Left lung (tissue), 10 donors: Measurements from ENCODE around the gene VPS51. TPM values are rescaled to one million over a fixed set of nuclear protein-coding genes. Genes with fewer than 3 reads are reported as not detected.
"Not testable (repeated sequence)": the region's sequence is repeated elsewhere in the genome, so short reads cannot be mapped to it uniquely, and the experiment has no call there.

ENCODE experiments used
- ATAC-seq: fragments of 200-7000 bp; cut with Tn5 transposase; one replicate; pipeline ENCODE4 v1.9.1; 2020; ENCODE audit warnings: moderate library complexity
- DNase-seq, 4 donors: peaks; one replicate each; pipeline ENCODE4 v3.0.0-alpha.2; 2013 to 2020
- H3K27ac ChIP-seq, 2 donors: fragments of 200-600 bp; sonication (generic) in 1 of 2; one replicate each; pipeline versions ENCODE4 v1.5.0 to v1.8.0; 2020 to 2021
- H3K27me3 ChIP-seq, 2 donors: fragments of 200-600 bp; sonication (generic) in 1 of 2; one replicate each; pipeline versions ENCODE4 v1.5.0 to v1.8.0; 2020 to 2021
- H3K36me3 ChIP-seq, 2 donors: fragments of 200-600 bp; sonication (generic) in 1 of 2; one replicate each; pipeline versions ENCODE4 v1.5.0 to v1.8.0; 2020 to 2021
- H3K4me1 ChIP-seq, 2 donors: fragments of 200-600 bp; one replicate each; pipeline ENCODE4 v1.8.0; 2021
- H3K4me3 ChIP-seq, 2 donors: fragments of 200-600 bp; sonication (generic) in 1 of 2; one replicate each; pipeline versions ENCODE4 v1.5.0 to v1.8.0; 2020 to 2021; ENCODE audit warnings: mild to moderate bottlenecking in 1 of 2
- H3K9me3 ChIP-seq, 2 donors: fragments of 200-600 bp; sonication (generic) in 1 of 2; one replicate each; pipeline versions ENCODE4 v1.5.0 to v1.8.0; 2020 to 2021
- CTCF ChIP-seq, 2 donors: fragments of 200-600 bp; sonication (generic) in 1 of 2; IDR thresholded peaks; one replicate each; pipeline versions ENCODE4 v1.5.0 to v1.8.0; 2021; ENCODE audit warnings: antibody characterized with exemption in 2 of 2
- intact Hi-C, 2 donors: fragments of 100-400 bp; cut with DNase I; formaldehyde crosslinking; loops; one replicate each; pipeline versions ENCODE4 v1.11.2 to v1.14.2; 2022
- polyA plus RNA-seq, 6 donors: library from polyadenylated mRNA; unstranded; fragments of 120-200 nt; gene quantifications; one replicate each; pipeline ENCODE4 v1.2.1, GENCODE V29; 2013; ENCODE audit not compliant: insufficient read length in 6 of 6
- total RNA-seq, 2 donors: library from RNA; stranded (reverse); fragmentation: NEBNext Ultra II Directional; extraction: Animal tissue kit (Norgen Biotek cat#: 25700); gene quantifications; one replicate each; pipeline ENCODE4 v1.2.1, GENCODE V29; 2021
- donor health status: DM: no; HTN: yes; CAD: no.
- donor health status: DM: no; HTN: no; CAD: no.

VPS51 gene
- total and polyA plus RNA-seq, 8 donors: 79.4 to 143 (median 108) TPM

- H3K9me3 ChIP-seq: no peaks in the 10 kb centered on the region
- H3K27ac ChIP-seq: no peak overlapping the region
- TF ChIP-seq CTCF (IDR thresholded peaks at IDR 0.05): no peak
- intact Hi-C loops: no loop called here
- H3K4me1 ChIP-seq: peaks cover 23 to 70% of the 10 kb centered on the region in 2 donors
- H3K36me3 ChIP-seq: peaks cover 0 to 38% of the 10 kb centered on the region in 2 donors
- peaks cover 0 to 15% of the 10 kb centered on the region in 2 donors for H3K27me3 ChIP-seq
- H3K4me3 ChIP-seq: peak overlapping the region in 1 of 2 donors; percentile 90
- ATAC-seq (no peak), DNase-seq (no peak)
Measured at GRCh38 chr11:65115361-65116082, 19.5 kb downstream of the VPS51 start.

DNA sequence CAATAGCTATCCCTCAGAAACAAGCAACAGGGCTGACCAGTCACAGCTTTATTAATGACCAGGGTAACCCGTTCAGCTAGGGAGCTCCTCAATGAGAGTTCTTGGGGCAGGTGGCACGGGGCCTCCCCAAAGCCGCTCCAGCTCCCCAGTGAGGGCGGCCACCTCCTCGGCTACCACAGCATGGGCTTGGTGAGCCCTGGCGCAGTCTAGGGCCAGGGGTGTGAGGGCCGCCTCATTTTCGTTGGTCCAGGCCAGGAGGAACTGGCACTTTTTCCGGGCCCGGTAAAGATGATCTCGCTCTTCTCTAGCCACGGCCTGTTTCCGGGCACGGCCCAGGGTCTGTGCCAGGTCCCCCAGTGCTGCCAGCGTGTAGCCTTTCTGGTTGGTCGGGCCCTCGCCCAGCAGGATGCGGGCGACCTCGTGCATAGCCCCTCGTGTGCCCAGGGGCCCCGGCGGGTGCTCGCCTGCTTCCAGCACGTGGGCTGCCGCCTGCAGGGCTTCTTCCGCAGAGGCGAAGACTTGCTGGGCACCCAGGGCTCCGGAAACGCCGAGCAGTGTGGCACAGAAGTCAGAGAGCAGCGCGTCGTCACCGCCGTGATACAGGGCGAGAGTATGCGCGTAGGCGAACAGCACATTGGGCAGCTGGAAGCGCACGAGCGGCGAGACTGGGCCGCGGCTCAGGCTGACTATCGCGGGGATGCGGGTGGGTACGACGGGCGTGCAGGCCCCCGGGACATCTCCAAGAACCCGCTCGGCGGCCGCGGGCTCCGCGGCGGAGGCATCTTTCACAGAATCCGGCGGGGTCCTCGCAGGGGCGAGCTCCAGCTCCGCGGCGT lies 20.6 kb downstream of the VPS51 start:
- H3K36me3 ChIP-seq: peaks cover 0 to 45% of the 10 kb centered on the region in 2 donors
- peak overlapping the region; percentile 81 to 93 for H3K27ac ChIP-seq
- peak in 1 of 4 donors; percentile 85 for DNase-seq
- peak; percentile 11 for ATAC-seq
- intact Hi-C loops: no loop called here
- peaks cover 27 to 70% of the 10 kb centered on the region in 2 donors for H3K4me1 ChIP-seq
- peaks cover 0 to 15% of the 10 kb centered on the region in 2 donors for H3K27me3 ChIP-seq
- H3K4me3 ChIP-seq: peak overlapping the region; percentile 90 to 92
- TF ChIP-seq CTCF (IDR thresholded peaks at IDR 0.05): no peak
- H3K9me3 ChIP-seq: no peaks in the 10 kb centered on the region

DNA sequence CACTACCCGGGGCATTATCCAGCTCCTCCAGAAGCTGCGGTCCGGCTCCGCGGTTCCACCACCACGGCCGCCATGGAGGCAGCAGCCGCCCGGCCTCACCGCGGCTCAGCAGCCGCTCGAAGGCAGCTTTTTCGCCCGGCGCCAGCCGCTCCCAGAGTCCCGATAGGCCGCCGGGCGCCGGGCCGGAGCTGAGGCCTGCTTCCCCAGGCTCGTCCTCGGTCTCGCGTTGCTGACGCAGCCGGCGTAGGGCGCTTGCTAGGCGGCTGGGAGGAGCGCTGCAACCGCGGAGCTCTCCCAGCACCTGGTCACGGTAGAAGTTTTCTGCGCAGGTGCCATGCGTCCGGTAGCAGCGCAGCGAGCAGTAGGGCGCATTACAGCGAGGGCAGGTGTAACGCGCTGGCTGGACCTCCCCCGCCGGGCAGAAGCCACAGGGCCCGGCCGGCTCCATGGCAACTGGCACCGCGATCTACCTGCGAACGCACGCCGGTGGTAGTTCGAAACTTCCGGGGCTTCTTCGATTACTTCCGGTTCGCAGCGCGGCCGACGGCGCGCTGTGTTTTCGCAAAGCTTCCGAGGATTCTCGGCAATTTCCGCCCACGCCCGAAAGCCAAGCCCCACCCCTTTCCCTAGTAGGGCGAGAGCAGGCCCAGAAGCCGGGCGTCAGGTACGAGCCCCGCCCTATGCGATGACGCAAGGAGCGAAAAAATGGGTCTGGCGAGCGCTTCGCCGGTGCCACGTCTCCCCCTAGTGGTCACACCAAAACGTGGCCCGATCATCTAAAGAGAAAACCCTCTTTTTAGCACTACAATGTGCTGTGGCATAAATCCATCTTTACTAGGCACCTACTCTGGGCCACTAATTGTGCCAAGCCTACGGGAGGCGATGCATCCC lies 21.4 kb downstream of the VPS51 start, which contains the start of gene ZNHIT2:
TSS of gene ZNHIT2 (minus strand) at position 496 of the 891 bp plus-strand sequence. CDS start at position 448, 48 bp downstream.
- peak within 1 kb of the TSS; percentile 81 to 93 for H3K27ac ChIP-seq
- peaks cover 24 to 63% of the 10 kb centered on the region in 2 donors for H3K4me1 ChIP-seq
- no peaks in the 10 kb centered on the region for H3K9me3 ChIP-seq
- DNase-seq (peak; percentile 98 to 100 (median 99)), ATAC-seq (peak; percentile 85)
- H3K36me3 ChIP-seq: peaks cover 0 to 45% of the 10 kb centered on the region in 2 donors
- intact Hi-C loops: no loop called here
- H3K27me3 ChIP-seq: peaks cover 0 to 13% of the 10 kb centered on the region in 2 donors
- peak within 1 kb of the TSS; percentile 90 to 92 for H3K4me3 ChIP-seq
- TF ChIP-seq CTCF (IDR thresholded peaks at IDR 0.05): peak; percentile 83 to 94

DNA sequence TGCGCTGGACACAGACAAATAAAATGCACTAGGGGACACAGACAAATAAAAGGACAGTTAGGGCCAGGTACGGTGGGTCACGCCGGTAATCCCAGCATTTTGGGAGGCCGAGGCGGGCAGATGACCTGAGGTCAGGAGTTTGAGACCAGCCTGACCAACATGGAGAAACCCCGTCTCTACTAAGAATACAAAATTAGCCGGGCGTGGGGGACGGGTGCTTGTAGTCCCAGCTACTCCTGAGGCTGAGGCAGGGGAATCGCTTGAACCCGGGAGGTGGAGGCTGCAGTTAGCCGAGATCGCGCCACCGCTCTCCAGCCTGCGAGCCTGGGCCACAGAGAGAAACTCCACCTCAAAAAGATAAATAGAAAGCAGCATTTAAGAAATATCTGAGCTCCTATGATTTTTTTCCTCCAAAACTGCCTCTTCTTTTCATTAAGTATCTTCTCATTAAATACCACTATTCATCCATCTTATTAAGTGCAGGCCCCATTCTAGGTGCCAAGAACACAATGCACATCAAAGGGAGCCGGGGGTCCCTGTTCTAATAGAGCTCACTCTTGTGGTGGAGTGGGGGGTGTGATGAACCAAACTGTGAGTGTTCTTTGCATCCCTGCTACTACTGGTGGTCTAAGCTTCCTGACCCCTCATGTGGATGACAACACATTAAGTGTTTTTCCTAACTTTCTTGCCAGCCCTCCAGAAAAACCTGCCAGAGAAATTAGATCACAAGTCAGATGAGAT lies 22.3 kb downstream of the VPS51 start:
- H3K27me3 ChIP-seq: peaks cover 0 to 4% of the 10 kb centered on the region in 2 donors
- H3K9me3 ChIP-seq: no peaks in the 10 kb centered on the region
- peak in 1 of 4 donors; percentile 66 for DNase-seq
- peak; percentile 8 to 58 for TF ChIP-seq CTCF (IDR thresholded peaks at IDR 0.05)
- H3K4me1 ChIP-seq: peaks cover 16 to 63% of the 10 kb centered on the region in 2 donors
- H3K27ac ChIP-seq: peak overlapping the region in 1 of 2 donors; percentile 93
- no peak for ATAC-seq
- intact Hi-C loops: no loop called here
- H3K4me3 ChIP-seq: peak overlapping the region in 1 of 2 donors; percentile 90
- peaks cover 0 to 45% of the 10 kb centered on the region in 2 donors for H3K36me3 ChIP-seq

GRCh38 chr11:65118891-65119669 lies 23.1 kb downstream of the VPS51 start:
- Histone ChIP-seq H3K4me1 (peaks cover 14 to 66% of the 10 kb centered on the region in 2 donors), H3K27ac (peak overlapping the region in 1 of 2 donors; percentile 93), H3K36me3 (peaks cover 0 to 45% of the 10 kb centered on the region in 2 donors)
- DNase-seq: peak in 1 of 4 donors; percentile 39
- ATAC-seq, intact Hi-C loops, H3K27me3 ChIP-seq, H3K4me3 ChIP-seq, H3K9me3 ChIP-seq: not testable (repeated sequence)
